GM21825 (cell line): Measurements from ENCODE around the gene CLPSL2.

ENCODE experiments used
- ATAC-seq: cut with Tn5 transposase; IDR thresholded peaks from one replicate; pipeline ENCODE4 v1.9.1; 2021; ENCODE audit warnings: mild to moderate bottlenecking, moderate library complexity; ENCODE audit not compliant: unreplicated experiment

Gene CLPSL2

GRCh38 chr6:35746516-35746915, 29.9 kb upstream of the CLPSL2 start:
- no peak for ATAC-seq

GRCh38 chr6:35747877-35748276, 28.5 kb upstream of the CLPSL2 start:
- no peak for ATAC-seq

- ATAC-seq, result no peak
Measured at GRCh38 chr6:35750557-35750956, 25.8 kb upstream of the CLPSL2 start.

GRCh38 chr6:35751594-35751993, 24.8 kb upstream of the CLPSL2 start:
- no peak for ATAC-seq

DNA sequence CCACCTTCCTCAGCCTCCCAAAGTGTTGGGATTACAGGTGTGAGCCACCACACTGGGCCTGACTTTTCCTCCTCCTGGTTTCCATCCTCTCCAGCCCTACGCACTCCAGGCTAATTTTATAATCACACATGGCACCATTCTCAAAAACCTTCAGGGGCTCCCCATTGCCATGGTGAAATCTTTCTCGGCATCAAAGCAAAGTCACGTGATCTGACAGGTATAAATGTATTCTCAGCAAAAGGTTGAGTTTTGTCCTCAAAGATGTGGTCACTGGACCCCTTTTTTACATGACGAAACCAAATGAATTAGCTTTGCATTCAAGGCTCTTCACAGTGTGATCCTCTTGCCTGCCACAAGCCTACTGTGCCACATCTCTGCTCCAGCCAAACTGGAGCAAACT, 24.1 kb upstream of the CLPSL2 start:
- no peak for ATAC-seq

DNA sequence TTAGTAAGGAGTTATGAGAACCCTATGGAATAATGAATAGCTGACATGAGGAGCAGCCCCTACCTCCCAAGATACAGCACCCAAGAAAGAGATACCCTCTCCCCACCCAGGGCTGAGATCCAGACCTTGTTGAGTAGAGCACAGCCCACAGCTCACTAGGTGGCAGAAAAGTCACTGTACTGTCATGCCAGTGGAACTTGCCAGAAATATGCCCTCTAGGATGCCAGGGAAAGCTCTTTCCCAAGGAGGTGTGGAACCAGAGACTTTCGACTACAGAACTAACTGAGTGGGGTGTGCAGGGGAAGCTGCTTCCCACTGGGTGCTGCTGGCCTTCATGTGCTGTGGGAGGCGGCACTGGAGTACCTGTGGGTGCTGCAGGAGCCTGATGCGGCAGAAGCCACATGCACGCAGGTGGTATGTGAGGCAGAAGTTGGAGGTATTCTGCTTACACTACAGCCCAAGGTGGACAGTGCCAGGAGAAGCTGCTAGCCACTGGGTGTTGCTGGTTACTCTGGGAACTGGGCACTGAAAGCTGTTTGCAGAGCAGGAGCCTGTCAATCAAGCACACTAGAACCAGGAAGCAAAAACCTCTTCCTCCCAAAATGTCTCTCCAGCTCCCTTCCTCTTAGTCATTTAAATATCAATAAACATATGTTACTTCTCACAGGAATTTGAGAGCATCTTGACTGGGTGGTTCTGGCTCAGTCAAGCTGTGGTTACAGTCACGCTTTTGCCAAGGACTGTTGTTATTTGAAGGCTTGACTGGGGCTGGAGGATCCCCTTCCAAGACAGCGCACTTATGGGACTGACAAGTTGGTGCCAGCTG, 21.7 kb upstream of the CLPSL2 start:
- no peak for ATAC-seq

GRCh38 chr6:35755278-35755924, 21.0 kb upstream of the CLPSL2 start:
- ATAC-seq, result no peak

- ATAC-seq, result no peak
Measured at GRCh38 chr6:35757456-35758123, 18.8 kb upstream of the CLPSL2 start.

DNA sequence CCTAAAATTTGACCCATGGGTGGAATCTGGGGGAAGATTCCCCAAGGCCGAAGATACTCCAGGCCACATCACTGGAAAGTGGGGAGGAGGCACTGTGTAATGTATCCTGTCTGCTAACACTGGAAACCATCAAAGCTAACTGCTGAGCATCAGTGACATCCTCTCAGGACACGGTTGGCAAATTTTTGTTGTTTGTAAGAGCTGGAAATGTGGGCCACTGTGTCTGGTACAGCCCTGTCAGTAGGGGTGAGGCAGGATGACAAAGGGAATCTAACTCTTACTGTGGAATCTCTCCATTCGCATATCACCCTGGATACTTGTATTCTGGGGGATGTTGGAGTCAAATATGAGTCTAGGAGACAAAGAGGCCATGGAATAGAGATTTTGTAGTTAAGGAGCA, 17.0 kb upstream of the CLPSL2 start:
- no peak for ATAC-seq

DNA sequence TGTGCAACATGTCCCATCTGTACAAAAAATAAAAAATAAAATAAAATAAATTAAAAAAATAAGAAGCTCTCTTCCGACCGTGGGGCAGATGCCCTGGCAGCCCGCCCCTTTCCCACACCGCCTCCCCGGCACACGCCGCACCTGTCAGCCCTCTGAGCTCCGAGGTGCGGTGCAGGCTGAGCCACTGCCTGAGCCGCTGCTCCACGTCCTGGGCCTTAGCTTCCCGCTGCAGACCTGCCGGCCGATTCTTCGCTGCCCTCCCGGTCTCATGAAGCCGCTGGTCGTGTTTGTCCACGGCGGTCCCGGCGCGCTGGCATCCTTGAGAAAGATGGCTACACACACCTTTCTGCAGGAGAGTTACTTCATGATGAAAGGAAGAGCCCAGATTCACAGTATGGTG, 10.7 kb upstream of the CLPSL2 start:
- ATAC-seq, result no peak

- no peak for ATAC-seq
Measured at GRCh38 chr6:35769211-35769610, 7.2 kb upstream of the CLPSL2 start.

DNA sequence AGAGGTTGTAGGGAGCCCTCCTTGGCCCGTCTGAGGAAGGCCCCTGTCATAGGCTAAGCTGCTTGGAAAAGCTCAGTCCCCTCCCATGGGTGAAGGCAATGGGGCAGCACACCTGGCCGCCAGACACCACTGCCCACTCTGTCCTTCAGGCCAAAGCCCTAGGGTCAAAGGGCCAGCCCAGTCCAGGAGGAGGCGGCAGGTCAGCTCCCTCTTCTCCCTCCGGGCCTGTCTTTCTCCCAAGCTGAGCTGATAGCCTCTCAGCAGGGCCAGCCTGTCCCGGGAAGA, 5.1 kb upstream of the CLPSL2 start:
- no peak for ATAC-seq

DNA sequence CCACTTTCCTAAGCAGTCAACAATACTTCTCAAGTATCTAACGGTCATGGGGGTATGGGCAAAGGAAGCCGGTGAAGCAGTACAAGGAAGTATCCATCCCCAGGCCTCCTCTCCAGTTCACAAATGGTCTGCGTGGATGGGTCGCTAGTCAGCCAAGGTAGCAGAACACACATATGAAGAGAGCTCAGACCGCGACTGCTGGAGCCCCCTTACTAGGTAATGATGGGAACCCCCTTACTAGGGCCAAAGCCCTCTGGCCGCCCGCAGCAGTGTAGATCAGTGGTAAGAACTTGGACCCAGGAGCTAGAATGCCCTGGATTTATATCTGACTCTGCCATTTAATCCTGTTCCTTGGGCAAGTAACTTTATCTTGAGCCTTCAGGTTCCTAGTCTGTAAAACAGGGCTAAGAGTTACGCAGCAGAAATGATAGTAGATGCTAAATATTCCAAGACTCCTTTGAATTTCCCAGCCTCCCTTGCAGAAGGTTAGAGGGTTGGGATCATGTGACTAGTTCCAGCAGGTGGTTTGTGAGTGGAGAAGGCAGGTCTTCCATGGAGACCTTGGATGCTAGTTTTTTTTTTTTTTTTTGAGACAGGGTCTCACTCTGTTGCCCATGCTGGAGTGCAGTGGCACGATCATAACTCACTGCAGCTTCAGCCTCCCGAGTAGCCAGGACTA, 2.1 kb upstream of the CLPSL2 start:
- no peak for ATAC-seq

- no peak for ATAC-seq
Measured at GRCh38 chr6:35775031-35775430, 1.4 kb upstream of the CLPSL2 start.

DNA sequence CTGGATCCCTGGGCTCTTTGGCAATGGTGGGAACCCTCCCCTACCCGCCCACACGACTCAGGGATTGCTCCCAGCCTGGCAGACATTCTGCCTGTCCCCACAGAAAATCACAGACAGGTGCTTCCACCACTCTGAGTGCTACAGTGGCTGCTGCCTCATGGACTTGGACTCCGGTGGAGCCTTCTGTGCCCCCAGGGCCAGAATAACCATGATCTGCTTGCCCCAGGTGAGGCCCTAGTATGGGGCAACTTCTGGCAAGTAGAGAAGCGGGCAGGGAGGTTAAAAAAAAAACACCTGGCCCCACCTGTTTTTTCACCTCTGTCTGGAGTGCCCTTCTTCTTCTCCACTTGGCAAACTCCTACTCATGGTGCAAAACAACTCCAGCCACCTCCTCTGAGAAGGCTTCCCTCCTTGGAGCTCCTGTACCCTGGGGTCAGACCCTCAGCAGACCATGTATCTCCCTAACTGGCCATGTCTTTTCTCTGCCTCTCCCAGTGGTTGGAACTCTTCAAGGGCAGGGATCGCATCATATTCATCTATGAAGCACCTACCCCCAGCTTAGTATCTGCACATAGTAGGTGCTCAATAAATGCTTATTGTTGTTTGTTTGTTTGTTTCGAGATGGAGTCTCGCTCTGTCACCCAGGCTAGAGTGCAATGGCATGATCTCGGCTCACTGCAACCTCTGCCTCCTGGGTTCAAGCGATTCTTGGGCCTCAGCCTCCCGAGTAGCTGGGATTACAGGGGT, 1.1 kb downstream of the CLPSL2 start:
- ATAC-seq, result no peak

DNA sequence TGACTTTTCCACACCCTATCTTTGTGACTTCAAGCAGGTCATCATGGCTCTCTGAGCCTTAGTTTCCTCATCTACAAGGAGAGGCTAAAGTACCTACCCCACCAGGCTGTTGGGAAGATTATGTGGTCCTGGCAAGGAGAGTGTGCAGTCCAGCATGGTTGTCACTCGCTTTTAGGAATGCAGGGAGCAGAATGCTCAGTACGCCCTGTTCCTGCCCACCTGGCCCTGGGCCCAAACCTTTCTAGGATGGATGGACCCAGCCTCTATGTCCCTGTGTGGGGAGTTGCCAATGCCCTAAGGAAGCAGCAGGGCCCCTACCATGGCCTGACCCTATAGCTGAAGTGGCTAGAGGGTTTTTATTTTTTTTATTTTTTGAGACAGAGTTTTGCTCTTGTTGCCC, 2.0 kb downstream of the CLPSL2 start:
- ATAC-seq, result no peak

- no peak for ATAC-seq
Measured at GRCh38 chr6:35780719-35781118, 4.3 kb downstream of the CLPSL2 start, which contains the start of gene CLPSL1. CLPSL1 (plus strand) TSS chr6:35781019; CDS start chr6:35781111, 92 bp downstream.

- no peak for ATAC-seq
Measured at GRCh38 chr6:35781290-35781689, 4.9 kb downstream of the CLPSL2 start.

- no peak for ATAC-seq
Measured at GRCh38 chr6:35782424-35782823, 6.0 kb downstream of the CLPSL2 start.

DNA sequence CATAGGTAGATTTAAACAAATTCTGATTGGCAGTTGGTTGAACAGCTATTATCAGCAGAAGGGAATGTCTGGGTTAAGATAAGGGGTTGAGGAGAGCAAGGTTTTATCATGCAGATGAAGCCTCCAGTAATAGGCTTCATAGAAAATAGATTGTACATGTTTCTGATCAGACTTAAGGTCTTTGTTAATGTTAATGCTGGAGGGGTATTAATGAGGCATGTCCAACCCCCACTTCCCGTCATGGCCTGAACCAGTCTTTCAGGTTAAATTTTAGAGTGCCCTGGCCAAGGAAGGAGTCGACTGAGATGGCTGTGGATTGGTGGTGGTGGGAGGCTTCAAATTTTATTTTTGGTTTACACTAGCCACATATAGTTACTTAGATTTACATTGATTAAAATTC, 7.8 kb downstream of the CLPSL2 start:
- ATAC-seq, result no peak

- ATAC-seq, result no peak
Measured at GRCh38 chr6:35786272-35786671, 9.9 kb downstream of the CLPSL2 start.
